GM18951 (cell line): ENCODE results near the gene YTHDC1.

Experiments
- POLR2A ChIP-seq: IDR thresholded peaks from 4 replicates; pipeline ENCODE4 v1.6.1; 2011; ENCODE audit warnings: mild to moderate bottlenecking; ENCODE audit not compliant: insufficient read length, insufficient read depth; ENCODE audit errors: extremely low read depth
- in situ Hi-C: fragments of 300-500 bp; cut with MboI; formaldehyde crosslinking; loops from one replicate; pipeline ENCODE4 v1.12.0; 2022; ENCODE audit warnings: low sequenced_read_pairs, mixed read lengths, inconsistent platforms; ENCODE audit not compliant: unreplicated experiment

Gene YTHDC1

GRCh38 chr4:68368691-68369131 is 18.8 kb upstream of the YTHDC1 start:
- TF ChIP-seq POLR2A: no peak
- in situ Hi-C loops: no loop called here

GRCh38 chr4:68367835-68368234 is 17.9 kb upstream of the YTHDC1 start:
- no peak for TF ChIP-seq POLR2A
- in situ Hi-C loops: no loop called here

GRCh38 chr4:68366600-68366999 is 16.7 kb upstream of the YTHDC1 start:
- in situ Hi-C loops: no loop called here
- TF ChIP-seq POLR2A: no peak

- no peak for TF ChIP-seq POLR2A
- in situ Hi-C loops: no loop called here
Observed at GRCh38 chr4:68365068-68365467, 15.2 kb upstream of the YTHDC1 start.

- in situ Hi-C loops: no loop called here
- TF ChIP-seq POLR2A: no peak
Observed at GRCh38 chr4:68361146-68361589, 11.3 kb upstream of the YTHDC1 start.

GRCh38 chr4:68360231-68360968 is 10.5 kb upstream of the YTHDC1 start:
- TF ChIP-seq POLR2A: no peak
- in situ Hi-C loops: no loop called here

- in situ Hi-C loops: no loop called here
- TF ChIP-seq POLR2A: no peak
Observed at GRCh38 chr4:68359508-68359907, 9.6 kb upstream of the YTHDC1 start.

GRCh38 chr4:68358988-68359387 is 9.1 kb upstream of the YTHDC1 start:
- TF ChIP-seq POLR2A: no peak
- in situ Hi-C loops: no loop called here

GRCh38 chr4:68352791-68353190 is 2.9 kb upstream of the YTHDC1 start:
- in situ Hi-C loops: no loop called here
- TF ChIP-seq POLR2A: no peak

- in situ Hi-C loops: no loop called here
- TF ChIP-seq POLR2A: no peak
Observed at GRCh38 chr4:68349279-68349648, 626 bp downstream of the YTHDC1 start.

GRCh38 chr4:68348577-68348976 is 1.3 kb downstream of the YTHDC1 start:
- in situ Hi-C loops: no loop called here
- TF ChIP-seq POLR2A: no peak

GRCh38 chr4:68347845-68348244 is 2.0 kb downstream of the YTHDC1 start:
- in situ Hi-C loops: no loop called here
- no peak for TF ChIP-seq POLR2A

- in situ Hi-C loops: no loop called here
- no peak for TF ChIP-seq POLR2A
Observed at GRCh38 chr4:68346461-68346860, 3.4 kb downstream of the YTHDC1 start.

GRCh38 chr4:68344785-68345184 is 5.1 kb downstream of the YTHDC1 start:
- in situ Hi-C loops: no loop called here
- no peak for TF ChIP-seq POLR2A
